Common myeloid progenitor, CD34-positive (primary cell): ENCODE results near the gene CACNA2D3.

Experiments
- CTCF ChIA-PET: fragments of 350-600 bp; sonication (Branson Sonifier 250); formaldehyde crosslinking; loops from one replicate; lab custom pipeline; 2021; ENCODE audit warnings: antibody characterized with exemption; lab: Charles Lee
- POLR2A ChIA-PET: fragments of 350-600 bp; sonication (Branson Sonifier 250); formaldehyde crosslinking; loops from one replicate; lab custom pipeline; 2021; ENCODE audit warnings: antibody characterized with exemption; lab: Charles Lee
- DNase-seq, 3 donors: peaks; one replicate each; pipeline versions ENCODE4 v3.0.0 to v3.0.0-alpha.2; 2013
- H3K27ac ChIP-seq, 2 experiments: 1 replicate in 1 of 2; 2 replicates in 1 of 2; pipeline ENCODE4 v1.7.0; 2013; ENCODE audit warnings: inconsistent platforms in 2 of 2, low read length in 2 of 2, mild to moderate bottlenecking in 2 of 2, low read depth in 1 of 2, moderate library complexity in 1 of 2; ENCODE audit not compliant: severe bottlenecking in 2 of 2, insufficient read depth in 1 of 2, poor library complexity in 1 of 2
- H3K27me3 ChIP-seq, 5 experiments: replicated peaks in 2 of 5; 1 replicate in 3 of 5; 2 replicates in 2 of 5; pipeline versions ENCODE4 v1.6.1 to v1.7.0; 2013; ENCODE audit warnings: low read length in 4 of 5, mild to moderate bottlenecking in 2 of 5, moderate library complexity in 2 of 5, inconsistent platforms in 1 of 5; ENCODE audit not compliant: insufficient read depth in 5 of 5, control insufficient read depth in 4 of 5
- H3K36me3 ChIP-seq, 4 experiments: 1 replicate in 2 of 4; 2 replicates in 2 of 4; pipeline versions ENCODE4 v1.6.1 to v1.7.0; 2013; ENCODE audit warnings: low read length in 3 of 4, control low read depth in 1 of 4, mild to moderate bottlenecking in 1 of 4; ENCODE audit not compliant: control insufficient read depth in 4 of 4, insufficient read depth in 4 of 4
- H3K4me1 ChIP-seq, 4 experiments: 1 replicate in 3 of 4; 2 replicates in 1 of 4; pipeline versions ENCODE4 v1.6.1 to v1.7.1; 2013; ENCODE audit warnings: low read length in 3 of 4, mild to moderate bottlenecking in 3 of 4, control low read depth in 1 of 4, inconsistent platforms in 1 of 4, moderate library complexity in 1 of 4; ENCODE audit not compliant: control insufficient read depth in 4 of 4, insufficient read depth in 4 of 4; ENCODE audit errors: control extremely low read depth in 1 of 4
- H3K4me3 ChIP-seq, 7 experiments: 1 replicate in 4 of 7; 2 replicates in 3 of 7; pipeline versions ENCODE4 v1.5.1 to v1.7.0; 2013; ENCODE audit warnings: mild to moderate bottlenecking in 7 of 7, low read length in 6 of 7, moderate library complexity in 6 of 7, inconsistent platforms in 2 of 7, low read depth in 2 of 7, control low read depth in 1 of 7; ENCODE audit not compliant: insufficient read depth in 4 of 7, control insufficient read depth in 1 of 7; ENCODE audit errors: extremely low read depth in 1 of 7
- H3K9me3 ChIP-seq, 5 experiments: 1 replicate in 4 of 5; 2 replicates in 1 of 5; pipeline versions ENCODE4 v1.6.1 to v1.7.1; 2013; ENCODE audit warnings: low read length in 4 of 5, mild to moderate bottlenecking in 2 of 5, inconsistent platforms in 1 of 5, low read depth in 1 of 5, moderate library complexity in 1 of 5; ENCODE audit not compliant: control insufficient read depth in 4 of 5, insufficient read depth in 2 of 5; ENCODE audit errors: control extremely low read depth in 1 of 5
- WGBS: methylation state at CpG from one replicate; pipeline ENCODE4 v1.1.5; 2013; ENCODE audit not compliant: insufficient coverage; 5-methylcytosine and 5-hydroxymethylcytosine counted together

Gene CACNA2D3

DNA sequence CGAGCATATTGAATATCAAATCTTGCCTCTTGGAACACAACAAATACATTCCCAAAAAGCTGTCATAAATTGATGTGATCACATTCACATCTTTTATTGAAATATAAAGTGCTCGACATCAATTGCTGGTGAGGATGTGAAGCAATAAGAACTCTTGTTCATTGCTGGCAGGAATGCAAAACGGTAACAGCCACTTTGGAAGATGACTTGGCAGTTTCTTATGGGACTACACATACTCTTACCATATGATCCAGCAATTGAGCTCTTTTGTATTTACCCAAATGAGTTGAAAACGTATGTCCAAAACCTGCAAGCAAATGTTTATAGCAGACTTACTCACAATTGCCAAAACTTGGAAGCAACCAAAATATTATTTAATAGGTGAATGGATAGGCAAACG is 234.9 kb downstream of the CACNA2D3 start:
- ChIA-PET POLR2A (no interaction called here), CTCF (interaction anchor here (1.2 kb wide), 1 partner anchor 11 kb away, joined by 3 read pairs; no protein-coding TSS in a partner anchor)
- no peaks in the 10 kb centered on the region for H3K9me3 ChIP-seq
- H3K27me3 ChIP-seq = no peaks in the 10 kb centered on the region
- H3K4me3 ChIP-seq = no peak overlapping the region
- no peak overlapping the region for H3K27ac ChIP-seq
- WGBS = no CpG with 5 or more reads among the region's 5 CpGs
- H3K36me3 ChIP-seq = no peaks in the 10 kb centered on the region
- peak in 2 of 3 donors; percentile 55 to 65 for DNase-seq
- H3K4me1 ChIP-seq = peaks cover 0 to 18% (median 0%) of the 10 kb centered on the region in 4 experiments

DNA sequence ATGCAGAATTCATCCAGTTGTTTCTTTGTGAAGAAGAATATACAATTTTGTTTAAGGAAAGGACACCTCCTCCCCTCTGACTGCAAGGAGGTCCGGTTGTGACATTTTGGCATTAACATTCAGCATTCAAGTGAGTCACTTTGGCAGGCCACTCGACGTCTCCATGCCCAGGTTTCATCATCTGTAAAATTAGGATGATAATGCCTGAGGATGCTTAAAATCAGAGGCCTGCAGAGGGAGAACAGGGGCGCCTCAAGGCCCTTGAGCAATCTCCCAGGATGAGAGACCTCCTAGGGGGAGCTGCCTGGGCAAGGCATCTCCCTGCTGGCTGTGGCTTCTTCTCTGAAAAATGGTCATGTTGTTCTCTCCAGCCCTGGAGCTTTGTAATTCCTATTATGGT is 236.0 kb downstream of the CACNA2D3 start:
- POLR2A ChIA-PET = no interaction called here
- H3K27ac ChIP-seq = no peak overlapping the region
- WGBS = 86% methylated on average over 4 of the region's 4 CpGs
- CTCF ChIA-PET = interaction anchor here (1.0 kb wide), 1 partner anchor 11 kb away, joined by 4 read pairs; no protein-coding TSS in a partner anchor
- H3K27me3 ChIP-seq = no peaks in the 10 kb centered on the region
- H3K9me3 ChIP-seq = no peaks in the 10 kb centered on the region
- no peaks in the 10 kb centered on the region for H3K36me3 ChIP-seq
- H3K4me1 ChIP-seq = peaks cover 0 to 18% (median 0%) of the 10 kb centered on the region in 4 experiments
- DNase-seq = no peak
- no peak overlapping the region for H3K4me3 ChIP-seq

DNA sequence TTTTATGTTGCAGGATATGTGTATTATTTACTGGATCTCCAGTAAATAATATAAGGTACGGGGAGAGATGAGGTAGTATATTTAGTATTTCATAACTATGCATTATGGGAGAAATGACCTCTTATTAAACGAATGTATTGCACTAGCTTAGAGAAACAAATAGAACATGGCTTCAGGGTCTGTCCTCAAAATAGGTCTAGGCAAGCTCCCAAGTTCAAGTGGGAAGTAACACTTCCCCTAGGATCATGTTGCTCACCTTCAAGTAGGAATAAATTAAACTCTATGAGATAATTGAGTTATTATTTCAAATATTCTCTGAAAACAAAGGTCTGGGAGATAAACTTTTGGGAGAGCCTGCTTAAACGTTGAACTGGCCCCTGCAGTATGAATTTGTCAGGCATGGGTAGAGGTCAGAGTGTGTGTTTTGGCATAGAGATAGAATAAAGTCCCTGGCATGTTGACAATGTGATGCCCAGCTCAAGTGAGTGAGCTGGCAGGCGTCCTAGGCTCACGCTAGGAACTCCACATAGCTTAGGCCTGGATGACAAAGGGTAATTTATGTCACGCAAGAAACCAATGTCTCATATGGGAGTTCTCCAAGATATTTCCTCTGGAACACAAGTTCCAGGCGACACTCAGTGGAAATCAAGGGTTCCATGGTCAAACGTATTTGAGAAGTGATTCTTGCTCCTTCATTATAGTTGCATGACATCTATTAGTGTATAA is 236.8 kb downstream of the CACNA2D3 start:
- ChIA-PET POLR2A (no interaction called here), CTCF (interaction anchor here (0.9 to 1.0 kb wide), 2 partner anchors 10 to 212 kb away, joined by 3 to 4 read pairs; no protein-coding TSS in a partner anchor)
- no peaks in the 10 kb centered on the region for H3K36me3 ChIP-seq
- H3K27me3 ChIP-seq = peaks cover 0 to 1% (median 0%) of the 10 kb centered on the region in 5 experiments
- no peak for DNase-seq
- H3K4me1 ChIP-seq = peaks cover 0 to 18% (median 0%) of the 10 kb centered on the region in 4 experiments
- WGBS = 99% methylated on average over 6 of the region's 8 CpGs
- H3K4me3 ChIP-seq = no peak overlapping the region
- no peaks in the 10 kb centered on the region for H3K9me3 ChIP-seq
- H3K27ac ChIP-seq = no peak overlapping the region

DNA sequence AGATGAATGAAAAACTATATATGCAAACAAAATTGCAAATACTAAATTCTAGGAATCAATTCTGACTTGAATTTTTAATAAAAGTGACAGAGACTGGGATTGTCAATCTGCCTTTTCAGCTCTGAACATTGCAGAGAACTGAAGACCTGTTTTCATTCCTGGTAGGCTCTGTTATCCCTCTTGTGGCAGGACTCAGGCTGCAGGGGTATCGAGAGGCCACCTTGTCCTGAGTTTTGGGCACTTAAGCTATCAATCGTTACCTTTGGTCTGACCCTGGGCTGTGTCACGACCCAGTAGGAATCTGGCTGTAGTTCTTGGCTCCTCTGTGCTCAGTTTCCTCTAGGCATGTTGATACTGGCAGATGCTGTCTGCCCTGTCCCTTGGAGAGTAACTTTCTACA is 238.0 kb downstream of the CACNA2D3 start:
- CTCF ChIA-PET = interaction anchor here (1.3 kb wide), 1 partner anchor 14 kb away, joined by 4 read pairs; no protein-coding TSS in a partner anchor
- no peak overlapping the region for H3K4me3 ChIP-seq
- WGBS = 93% methylated on average over 3 of the region's 3 CpGs
- no peak overlapping the region for H3K27ac ChIP-seq
- H3K4me1 ChIP-seq = peaks cover 0 to 18% (median 0%) of the 10 kb centered on the region in 4 experiments
- POLR2A ChIA-PET = no interaction called here
- no peaks in the 10 kb centered on the region for H3K9me3 ChIP-seq
- no peak for DNase-seq
- H3K36me3 ChIP-seq = no peaks in the 10 kb centered on the region
- peaks cover 0 to 1% (median 0%) of the 10 kb centered on the region in 5 experiments for H3K27me3 ChIP-seq

DNA sequence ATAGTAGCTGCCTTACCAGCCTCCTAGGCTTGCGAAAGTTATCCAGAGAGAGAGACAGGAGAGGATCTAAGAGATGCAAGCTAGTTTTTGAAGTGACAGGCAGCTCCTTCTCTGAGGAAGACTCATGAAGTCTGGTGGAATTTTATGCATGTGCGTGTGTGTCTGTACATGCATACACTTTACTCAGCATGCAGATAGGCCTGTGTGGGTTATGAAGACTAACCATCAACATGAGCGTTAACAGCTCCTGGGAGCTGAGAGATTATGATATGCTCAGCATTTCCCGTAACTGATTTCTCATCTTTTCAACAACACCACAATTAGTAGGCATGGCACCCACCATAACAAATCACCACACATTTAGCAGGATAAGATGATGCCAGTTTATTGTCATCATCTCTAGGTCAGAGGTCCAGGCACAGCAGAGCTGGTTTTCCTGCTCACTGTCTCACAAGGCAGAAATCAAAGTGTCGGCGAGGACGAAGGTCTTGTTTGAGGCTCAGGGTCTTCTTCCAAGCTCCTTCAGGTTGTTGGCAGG is 239.5 kb downstream of the CACNA2D3 start:
- H3K27me3 ChIP-seq = peaks cover 0 to 9% (median 0%) of the 10 kb centered on the region in 5 experiments
- WGBS = 96% methylated on average over 7 of the region's 7 CpGs
- no peak for DNase-seq
- H3K27ac ChIP-seq = no peak overlapping the region
- H3K36me3 ChIP-seq = no peaks in the 10 kb centered on the region
- peaks cover 0 to 8% (median 0%) of the 10 kb centered on the region in 4 experiments for H3K4me1 ChIP-seq
- CTCF ChIA-PET = interaction anchor here (1.3 kb wide), 1 partner anchor 13 kb away, joined by 4 read pairs; no protein-coding TSS in a partner anchor
- POLR2A ChIA-PET = interaction anchor here (0.6 kb wide), 1 partner anchor 10 kb away, joined by 3 read pairs; no protein-coding TSS in a partner anchor
- H3K4me3 ChIP-seq = no peak overlapping the region
- H3K9me3 ChIP-seq = no peaks in the 10 kb centered on the region

DNA sequence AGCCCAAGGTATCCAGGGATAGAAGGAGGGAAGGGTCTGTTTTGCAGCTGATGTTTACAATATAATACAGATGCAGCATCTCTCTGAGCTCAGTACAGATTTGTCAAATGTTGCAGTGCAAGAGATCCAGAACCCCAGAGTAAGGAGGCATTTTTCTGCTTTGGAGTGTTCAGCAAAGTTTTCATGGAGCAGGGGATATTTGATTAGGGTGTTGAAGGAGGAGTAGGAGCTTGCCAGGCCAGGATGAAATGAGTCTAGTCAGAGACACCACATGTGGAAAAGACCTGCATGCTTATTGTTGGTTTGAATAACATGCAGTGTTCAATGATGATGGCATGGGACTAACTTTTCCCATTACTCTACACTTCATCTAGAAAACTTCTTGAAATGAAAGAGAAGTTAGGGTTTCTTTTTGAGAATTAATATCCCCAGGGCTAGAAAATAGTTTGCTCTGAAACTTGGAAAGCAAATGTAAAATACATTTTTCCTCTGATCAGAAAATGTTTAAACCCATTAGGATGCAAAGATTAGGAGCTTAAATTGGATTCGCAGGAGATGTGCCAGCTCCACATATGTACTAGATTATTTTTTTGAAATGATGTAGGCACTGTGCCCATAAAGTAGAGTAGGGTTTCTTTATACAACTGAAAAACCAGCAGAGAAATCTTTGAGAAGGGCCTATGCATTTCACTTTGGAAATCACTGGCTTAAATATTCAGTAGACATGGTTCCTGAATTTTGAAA is 243.8 kb downstream of the CACNA2D3 start:
- Histone ChIP-seq H3K36me3 (no peaks in the 10 kb centered on the region), H3K4me3 (no peak overlapping the region), H3K4me1 (no peaks in the 10 kb centered on the region), H3K9me3 (no peaks in the 10 kb centered on the region), H3K27me3 (peaks cover 0 to 24% (median 2%) of the 10 kb centered on the region in 5 experiments), H3K27ac (no peak overlapping the region)
- CTCF ChIA-PET = interaction anchor here (0.8 to 1.0 kb wide), 2 partner anchors 9 to 13 kb away, joined by 3 to 4 read pairs; no protein-coding TSS in a partner anchor
- 100% methylated on average over 1 of the region's 1 CpG for WGBS
- DNase-seq = no peak
- POLR2A ChIA-PET = no interaction called here
